Ishikawa (cell line): ENCODE data around the gene LACTB.

Source experiments
- CEBPB ChIP-seq: IDR thresholded peaks from 2 replicates; pipeline ENCODE4 v1.6.1; 2012
- CREB1 ChIP-seq: IDR thresholded peaks from 2 replicates; pipeline ENCODE4 v1.6.1; 2012; ENCODE audit warnings: low read depth
- EGR1 ChIP-seq: IDR thresholded peaks from 2 replicates; pipeline ENCODE4 v1.6.1; 2012
- EP300 ChIP-seq: IDR thresholded peaks from 2 replicates; pipeline ENCODE4 v1.6.1; 2012; ENCODE audit warnings: borderline replicate concordance
- FOXM1 ChIP-seq: IDR thresholded peaks from 2 replicates; pipeline ENCODE4 v1.6.1; 2012; ENCODE audit warnings: low read depth, borderline replicate concordance
- NFIC ChIP-seq: IDR thresholded peaks from 2 replicates; pipeline ENCODE4 v1.6.1; 2012
- RAD21 ChIP-seq: IDR thresholded peaks from 2 replicates; pipeline ENCODE4 v1.6.1; 2012; ENCODE audit warnings: low read depth
- TAF1 ChIP-seq: IDR thresholded peaks from 2 replicates; pipeline ENCODE4 v1.6.1; 2012; ENCODE audit warnings: low read depth, mild to moderate bottlenecking
- TCF12 ChIP-seq: IDR thresholded peaks from 2 replicates; pipeline ENCODE4 v1.6.1; 2012; ENCODE audit warnings: low read depth
- USF1 ChIP-seq: IDR thresholded peaks from 2 replicates; pipeline ENCODE4 v1.6.1; 2012
- YY1 ChIP-seq: IDR thresholded peaks from 2 replicates; pipeline ENCODE4 v1.6.1; 2012; ENCODE audit warnings: low read depth
- ZBTB7A ChIP-seq: IDR thresholded peaks from 2 replicates; pipeline ENCODE4 v1.6.1; 2012; ENCODE audit warnings: low read depth
- TF ChIP-seq, protein P1 (sequence below): IDR thresholded peaks from 2 replicates; pipeline ENCODE4 v1.6.1; 2012
- TF ChIP-seq, protein P2 (sequence below): IDR thresholded peaks from 2 replicates; pipeline ENCODE4 v1.6.1; 2012; ENCODE audit warnings: low read depth, mild to moderate bottlenecking

GRCh38 chr15:63083541-63083940 lies 38.1 kb upstream of the LACTB start:
- TF ChIP-seq EP300, result no peak
- no peak for TF ChIP-seq TCF12
- no peak for TF ChIP-seq FOXM1
- TF ChIP-seq, protein P1, sequence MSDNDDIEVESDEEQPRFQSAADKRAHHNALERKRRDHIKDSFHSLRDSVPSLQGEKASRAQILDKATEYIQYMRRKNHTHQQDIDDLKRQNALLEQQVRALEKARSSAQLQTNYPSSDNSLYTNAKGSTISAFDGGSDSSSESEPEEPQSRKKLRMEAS, result no peak
- no peak for TF ChIP-seq YY1
- no peak for TF ChIP-seq USF1
- TF ChIP-seq CREB1, result no peak
- TF ChIP-seq TAF1, result no peak
- TF ChIP-seq, protein P2, sequence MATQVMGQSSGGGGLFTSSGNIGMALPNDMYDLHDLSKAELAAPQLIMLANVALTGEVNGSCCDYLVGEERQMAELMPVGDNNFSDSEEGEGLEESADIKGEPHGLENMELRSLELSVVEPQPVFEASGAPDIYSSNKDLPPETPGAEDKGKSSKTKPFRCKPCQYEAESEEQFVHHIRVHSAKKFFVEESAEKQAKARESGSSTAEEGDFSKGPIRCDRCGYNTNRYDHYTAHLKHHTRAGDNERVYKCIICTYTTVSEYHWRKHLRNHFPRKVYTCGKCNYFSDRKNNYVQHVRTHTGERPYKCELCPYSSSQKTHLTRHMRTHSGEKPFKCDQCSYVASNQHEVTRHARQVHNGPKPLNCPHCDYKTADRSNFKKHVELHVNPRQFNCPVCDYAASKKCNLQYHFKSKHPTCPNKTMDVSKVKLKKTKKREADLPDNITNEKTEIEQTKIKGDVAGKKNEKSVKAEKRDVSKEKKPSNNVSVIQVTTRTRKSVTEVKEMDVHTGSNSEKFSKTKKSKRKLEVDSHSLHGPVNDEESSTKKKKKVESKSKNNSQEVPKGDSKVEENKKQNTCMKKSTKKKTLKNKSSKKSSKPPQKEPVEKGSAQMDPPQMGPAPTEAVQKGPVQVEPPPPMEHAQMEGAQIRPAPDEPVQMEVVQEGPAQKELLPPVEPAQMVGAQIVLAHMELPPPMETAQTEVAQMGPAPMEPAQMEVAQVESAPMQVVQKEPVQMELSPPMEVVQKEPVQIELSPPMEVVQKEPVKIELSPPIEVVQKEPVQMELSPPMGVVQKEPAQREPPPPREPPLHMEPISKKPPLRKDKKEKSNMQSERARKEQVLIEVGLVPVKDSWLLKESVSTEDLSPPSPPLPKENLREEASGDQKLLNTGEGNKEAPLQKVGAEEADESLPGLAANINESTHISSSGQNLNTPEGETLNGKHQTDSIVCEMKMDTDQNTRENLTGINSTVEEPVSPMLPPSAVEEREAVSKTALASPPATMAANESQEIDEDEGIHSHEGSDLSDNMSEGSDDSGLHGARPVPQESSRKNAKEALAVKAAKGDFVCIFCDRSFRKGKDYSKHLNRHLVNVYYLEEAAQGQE, result no peak
- no peak for TF ChIP-seq ZBTB7A
- no peak for TF ChIP-seq RAD21
- TF ChIP-seq EGR1, result no peak
- no peak for TF ChIP-seq CEBPB
- no peak for TF ChIP-seq NFIC
